ENCODE data around the gene SRSF2.
"Not testable (repeated sequence)": the region's sequence is repeated elsewhere in the genome, so short reads cannot be mapped to it uniquely, and the experiment has no call there.

SRSF2 gene

DNA sequence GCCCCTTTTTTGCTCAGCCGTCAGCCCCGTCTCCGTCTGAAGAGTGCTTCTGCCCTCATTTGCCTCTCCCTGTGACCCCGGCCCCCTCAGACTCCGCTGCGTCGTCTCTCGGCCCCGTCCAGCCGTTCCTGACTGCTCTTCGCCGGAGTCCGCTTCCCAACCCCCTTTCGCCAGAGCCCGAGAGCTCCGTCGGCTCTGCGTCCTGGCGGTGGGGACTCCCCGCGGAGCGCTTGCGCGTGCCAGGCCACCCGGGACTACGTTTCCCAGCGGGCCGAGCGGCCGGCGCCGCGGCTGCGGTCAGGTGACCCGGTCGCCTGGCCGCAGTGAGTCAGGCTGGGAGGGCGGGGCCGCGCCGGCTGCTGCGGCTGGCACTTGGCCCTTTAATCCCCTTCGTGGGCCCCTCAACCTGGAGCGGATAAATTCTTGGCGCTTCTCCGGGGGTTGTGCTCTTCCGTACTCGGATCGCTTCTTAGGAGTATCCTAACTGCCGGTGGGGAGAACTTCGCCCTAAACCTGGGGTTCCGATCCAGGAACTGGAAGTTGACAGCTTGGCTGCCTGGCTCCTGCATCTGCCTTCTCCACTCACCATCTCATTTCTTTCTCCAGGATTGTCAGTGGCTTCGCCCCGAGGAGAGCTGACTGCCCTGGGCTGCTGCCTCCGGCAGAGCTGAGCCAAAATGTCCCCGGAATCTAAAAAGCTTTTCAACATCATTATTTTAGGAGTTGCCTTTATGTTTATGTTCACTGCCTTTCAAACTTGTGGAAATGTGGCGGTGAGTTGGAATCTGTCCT lies 741 bp upstream of the SRSF2 start, which contains the start of gene MFSD11:
MFSD11 (plus strand) TSS at position 444 of the 792 bp plus-strand sequence; CDS start at position 678, 234 bp downstream.
- DNase-seq: peak; percentile 92

DNA sequence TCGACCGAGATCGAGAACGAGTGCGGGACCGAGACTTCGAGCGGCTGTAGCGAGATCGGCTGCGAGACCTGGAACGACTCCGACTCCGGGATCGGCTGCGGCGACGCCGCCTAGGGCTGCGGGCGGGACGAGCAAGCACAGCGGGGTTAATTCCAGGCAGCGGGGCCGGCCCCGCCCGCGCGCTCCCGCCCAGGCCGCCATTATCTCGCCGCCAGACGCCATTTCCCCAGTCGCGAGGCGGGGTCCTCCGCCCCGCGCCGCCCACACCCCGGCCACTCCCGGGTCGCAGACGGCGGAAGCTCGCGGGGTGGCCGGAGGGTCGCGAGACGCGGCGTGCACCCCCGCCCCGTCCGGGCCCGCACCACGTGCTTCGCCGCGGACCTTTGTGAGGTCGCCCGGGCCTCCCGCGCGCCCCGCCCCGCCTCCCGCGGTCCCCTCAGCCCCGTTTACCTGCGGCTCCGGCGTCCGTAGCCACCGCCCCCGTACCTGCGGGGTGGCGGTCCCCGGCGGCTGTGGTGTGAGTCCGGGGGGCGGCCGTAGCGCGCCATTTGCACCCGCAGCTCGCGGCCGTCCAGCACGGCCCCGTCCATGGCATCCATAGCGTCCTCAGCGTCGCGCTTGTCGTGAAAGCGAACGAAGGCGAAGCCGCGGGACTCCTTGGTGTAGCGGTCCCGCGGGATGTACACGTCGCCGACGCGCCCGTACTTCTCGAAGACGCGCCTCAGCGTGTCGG lies 616 bp downstream of the SRSF2 start:
- no peak for DNase-seq

DNA sequence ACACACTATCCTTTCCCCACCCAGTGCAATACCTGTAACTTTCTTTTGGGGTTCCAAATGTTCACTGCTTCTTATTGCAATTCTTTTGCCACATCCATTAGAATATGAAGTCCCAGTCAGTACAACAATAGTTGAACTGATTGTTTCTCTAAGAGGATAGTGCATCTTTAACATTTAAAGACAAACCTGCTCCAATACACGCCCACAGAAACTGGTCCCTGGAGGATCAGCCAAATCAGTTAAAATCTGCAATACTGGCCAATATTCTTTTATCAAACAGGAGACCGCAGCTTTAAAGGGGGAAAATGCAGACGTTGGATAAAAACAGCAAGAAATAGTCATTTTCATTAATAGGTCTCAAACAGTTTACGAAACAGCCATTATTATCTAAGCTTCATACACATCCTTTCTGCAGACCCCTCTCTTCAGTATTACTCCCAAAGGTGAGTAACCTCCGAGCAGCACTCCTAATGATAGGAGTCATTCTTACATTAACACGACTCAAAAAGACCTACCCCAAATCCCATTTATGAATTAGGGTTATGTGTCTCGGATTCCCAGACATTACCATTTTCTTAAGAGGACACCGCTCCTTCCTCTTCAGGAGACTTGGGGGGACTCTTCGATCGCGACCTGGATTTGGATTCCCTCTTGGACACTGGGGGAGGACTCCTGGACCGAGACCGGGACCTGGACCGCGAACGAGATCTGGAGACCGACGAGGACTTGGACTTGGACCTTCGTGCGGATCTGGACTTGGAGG lies 1.4 kb downstream of the SRSF2 start:
- no peak for DNase-seq

GRCh38 chr17:76735006-76735405 lies 2.1 kb downstream of the SRSF2 start:
- DNase-seq: no peak

DNA sequence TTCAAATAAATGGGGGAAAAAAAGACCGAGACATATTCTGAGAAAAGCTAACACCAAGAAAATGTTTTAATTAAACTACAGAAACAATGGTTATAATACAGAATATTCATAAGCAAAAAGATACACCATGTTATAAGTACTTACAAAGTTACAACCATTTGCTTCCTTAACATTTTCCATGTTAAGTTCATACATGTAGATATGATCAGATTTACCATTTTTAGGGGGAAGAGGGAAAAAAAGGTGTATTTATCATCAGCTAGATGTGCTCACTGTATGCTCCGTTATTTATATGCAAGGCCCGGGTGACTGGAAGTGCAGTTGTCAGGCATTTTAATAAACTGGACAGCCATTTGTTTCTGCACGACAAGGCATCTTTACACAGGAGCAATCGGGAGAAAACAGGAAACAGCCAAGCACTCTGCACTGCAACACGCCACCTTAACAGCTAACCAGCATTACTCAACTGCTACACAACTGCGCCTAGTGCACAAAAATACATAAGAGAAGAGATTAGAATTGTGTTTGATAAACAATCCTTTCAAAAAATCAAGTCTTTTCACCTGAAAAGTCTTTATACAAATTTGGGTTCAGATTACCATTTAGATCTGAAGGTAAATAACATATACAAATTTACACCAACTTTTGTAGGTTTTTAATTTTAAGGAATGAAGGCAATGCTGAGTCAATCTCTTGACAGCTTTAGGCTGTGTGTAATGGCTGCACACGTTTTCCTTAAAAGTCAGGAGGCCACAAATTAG lies 2.9 kb downstream of the SRSF2 start:
- no peak for DNase-seq

DNA sequence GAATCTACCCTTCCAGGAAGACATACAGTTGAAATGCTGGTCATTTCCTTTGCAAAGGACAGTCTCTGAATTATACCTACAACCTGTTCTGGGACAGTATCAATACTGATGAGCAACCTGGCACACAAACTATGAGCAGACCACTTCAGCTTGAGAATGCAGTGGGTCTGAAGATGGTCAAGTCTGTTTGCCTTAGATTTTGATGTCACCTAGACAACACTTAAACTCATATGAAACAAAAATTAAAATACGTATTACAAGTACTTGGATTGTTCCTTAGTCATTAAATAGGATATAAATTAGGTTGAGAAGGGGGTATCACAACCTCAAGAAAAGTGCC lies 3.5 kb downstream of the SRSF2 start:
- no peak for DNase-seq

GRCh38 chr17:76732734-76733617 lies 4.2 kb downstream of the SRSF2 start:
- no peak for DNase-seq

GRCh38 chr17:76731800-76732733 lies 5.1 kb downstream of the SRSF2 start:
- DNase-seq: not testable (repeated sequence)

- no peak for DNase-seq
Observed at GRCh38 chr17:76727745-76728456, 9.2 kb downstream of the SRSF2 start.

DNA sequence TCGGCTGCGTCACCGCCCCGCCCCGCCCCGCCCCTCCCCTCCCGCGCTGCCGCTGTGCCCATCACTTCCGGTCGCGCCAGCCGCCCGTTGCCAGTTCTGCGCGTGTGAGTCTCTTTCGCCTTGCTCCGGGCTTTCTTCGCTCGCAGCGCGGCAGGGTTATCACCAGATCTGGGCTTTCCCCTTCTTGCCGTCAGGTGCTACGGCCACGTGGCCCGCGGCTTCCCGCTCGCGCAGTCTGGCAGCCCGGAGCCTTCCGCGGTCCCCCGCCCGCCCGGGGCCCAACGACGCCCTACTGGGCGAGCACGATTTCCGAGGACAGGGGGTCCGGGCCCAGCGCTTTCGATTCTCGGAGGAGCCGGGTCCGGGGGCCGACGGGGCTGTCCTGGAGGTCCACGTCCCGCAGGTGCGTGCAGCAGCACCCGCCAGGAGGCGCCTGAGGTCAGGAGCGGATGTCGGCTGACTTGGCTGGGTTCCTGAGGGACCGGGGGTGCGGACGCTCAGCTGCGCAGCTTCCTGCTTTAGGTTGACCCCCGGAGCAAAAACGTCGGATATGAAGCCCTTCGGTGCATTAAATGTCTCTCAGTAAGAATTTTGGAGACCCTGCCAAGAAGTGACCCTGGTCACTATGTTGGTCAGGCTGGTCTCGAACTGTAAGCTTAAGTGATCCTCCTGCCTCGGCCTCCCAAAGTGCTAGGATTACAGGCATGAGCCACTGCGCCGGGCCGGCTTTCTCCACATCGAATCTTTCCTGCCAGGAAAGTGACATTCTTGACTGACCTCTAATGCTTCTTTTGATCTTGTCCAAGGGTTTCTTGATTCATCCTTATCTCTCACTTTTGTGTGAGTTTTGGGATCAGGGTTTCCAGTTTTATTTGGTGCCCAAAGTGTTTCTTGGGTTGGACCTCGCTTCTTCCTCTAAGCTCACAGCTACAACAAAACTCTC lies 10.1 kb downstream of the SRSF2 start, which contains the start of gene METTL23:
METTL23 (plus strand) TSS at position 64 of the 943 bp plus-strand sequence. CDS start 2,872 bp downstream, outside the sequence.
- DNase-seq: no peak

DNA sequence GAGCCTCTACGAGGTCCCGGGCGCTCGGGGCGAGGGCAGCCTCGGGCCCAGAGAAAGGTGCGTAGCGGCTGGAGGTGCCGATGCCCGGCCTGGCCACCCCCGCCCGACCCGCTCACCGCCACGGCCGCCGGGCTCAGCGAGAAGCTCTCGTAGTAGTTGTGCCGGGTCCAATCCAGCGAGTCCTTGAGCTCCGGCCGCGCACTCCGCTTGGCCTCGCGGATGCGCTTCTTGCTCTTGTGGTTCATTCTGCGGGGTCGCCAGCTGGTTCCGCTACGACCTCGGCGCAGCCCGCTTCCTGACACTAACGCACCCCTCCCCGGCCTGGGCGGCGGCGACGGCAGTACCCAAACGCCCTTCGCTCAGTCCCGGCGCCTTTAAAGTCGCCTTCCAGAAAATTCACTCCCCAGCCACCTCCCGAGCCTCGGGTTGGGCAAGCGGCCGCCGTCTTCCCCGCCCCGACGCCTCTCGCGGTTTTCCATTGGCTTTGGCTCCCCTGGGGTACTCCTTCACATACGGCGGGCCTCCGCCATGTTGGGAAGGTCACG lies 10.8 kb downstream of the SRSF2 start, which contains the start of gene JMJD6:
JMJD6 (minus strand) TSS at position 376 of the 545 bp plus-strand sequence; CDS start at position 245, 131 bp downstream.
- peak; percentile 86 for DNase-seq

GRCh38 chr17:76725580-76726230 lies 11.4 kb downstream of the SRSF2 start:
- DNase-seq: no peak

GRCh38 chr17:76723812-76724211 lies 13.3 kb downstream of the SRSF2 start:
- DNase-seq: no peak

- not testable (repeated sequence) for DNase-seq
Observed at GRCh38 chr17:76722977-76723376, 14.2 kb downstream of the SRSF2 start.

DNA sequence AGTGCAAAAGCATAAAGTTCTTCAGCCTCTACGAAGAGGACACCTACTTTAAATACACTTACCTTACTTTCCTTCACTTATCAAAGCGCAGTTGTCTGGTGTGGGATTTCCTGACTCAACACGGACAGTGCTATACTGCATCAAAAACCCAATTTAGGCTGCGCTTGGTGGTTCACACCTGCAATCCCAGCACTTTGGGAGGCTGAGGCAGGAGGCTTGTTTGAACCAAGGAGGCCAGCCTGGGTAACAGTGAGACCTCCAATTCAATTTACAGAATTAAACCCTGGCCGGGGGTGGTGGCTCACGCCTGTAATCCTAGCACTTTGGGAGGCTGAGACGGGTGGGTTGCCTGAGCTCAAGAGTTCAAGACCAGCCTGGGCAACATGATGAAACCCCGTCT lies 14.9 kb downstream of the SRSF2 start:
- DNase-seq: no peak

- DNase-seq: no peak
Observed at GRCh38 chr17:76721463-76721862, 15.7 kb downstream of the SRSF2 start.

DNA sequence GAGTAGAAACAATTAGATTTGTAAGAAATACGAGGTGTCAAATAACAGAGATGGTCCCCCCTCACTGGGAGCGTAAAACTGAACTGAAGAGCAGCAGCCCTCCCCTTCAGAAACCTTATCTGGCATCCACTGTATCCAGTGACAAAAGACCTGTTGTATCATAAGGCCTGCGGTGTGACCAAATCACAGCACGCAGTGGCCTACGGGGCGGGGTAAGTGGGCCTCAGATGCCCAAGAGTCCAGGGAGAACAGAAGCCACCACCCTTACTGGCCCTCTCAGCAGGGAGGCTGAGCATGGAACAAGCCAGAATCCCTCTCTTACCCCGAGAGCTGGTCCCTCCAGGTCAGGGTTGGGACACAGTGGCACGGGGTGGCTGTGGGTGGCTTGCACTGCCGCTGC lies 16.2 kb downstream of the SRSF2 start:
- no peak for DNase-seq
